ENCODE measurements around the gene EML5.

EML5 gene

DNA sequence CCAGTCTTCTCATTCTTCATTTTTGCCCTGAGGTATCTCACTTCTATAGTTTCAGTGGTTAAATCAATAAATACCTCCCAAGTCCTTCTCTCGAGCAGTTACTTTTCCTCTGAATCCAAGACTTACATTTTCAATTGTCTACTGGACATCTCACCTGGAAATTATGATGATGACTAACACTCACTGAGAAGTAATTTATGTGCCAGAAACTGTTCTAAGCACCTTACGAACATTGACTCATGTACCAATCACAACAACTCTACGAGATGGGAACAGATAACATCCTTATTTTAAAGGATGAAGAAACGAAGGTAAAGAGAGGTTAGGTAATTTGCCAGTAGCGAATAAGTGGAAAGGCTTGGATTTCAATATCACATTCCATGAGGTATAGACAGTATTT, 94.1 kb downstream of the EML5 start:
- no peak for DNase-seq

DNA sequence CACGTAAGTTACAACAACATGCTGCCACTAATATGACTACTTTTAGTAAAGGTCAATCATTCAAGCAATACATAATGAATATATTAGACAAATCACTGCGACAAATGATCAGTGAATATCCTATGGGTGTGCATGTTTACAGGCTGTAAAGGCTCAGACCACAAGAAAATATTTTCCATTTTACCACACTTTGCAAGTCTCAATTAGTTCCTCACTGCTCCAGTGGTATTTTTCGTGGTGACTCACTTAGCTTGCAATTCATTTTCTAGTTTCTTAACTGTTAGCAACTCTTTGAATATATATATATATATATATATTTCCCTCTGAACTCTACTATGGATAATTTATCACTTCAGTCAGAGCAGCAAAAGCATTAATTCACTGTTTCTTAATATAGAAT, 96.9 kb downstream of the EML5 start:
- DNase-seq, result no peak

DNA sequence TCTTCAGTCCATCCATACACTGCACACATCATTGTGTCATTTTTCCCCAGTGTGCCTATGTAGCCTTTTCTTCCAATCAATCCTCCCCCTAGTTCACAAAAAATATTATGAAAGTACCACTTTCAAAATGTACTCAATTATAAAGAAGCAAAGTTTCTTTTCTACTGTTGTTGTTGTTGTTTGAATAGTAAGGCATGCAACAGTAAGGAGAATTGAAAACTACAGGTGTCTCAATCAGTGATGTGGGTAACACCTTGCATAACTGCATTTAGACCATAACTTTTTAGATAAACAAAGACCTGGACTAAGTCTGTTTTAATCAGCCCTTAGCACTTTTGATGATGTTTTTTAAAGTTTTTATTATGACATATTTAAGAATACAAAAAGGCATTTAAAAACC, 104.4 kb downstream of the EML5 start:
- DNase-seq, result no peak

DNA sequence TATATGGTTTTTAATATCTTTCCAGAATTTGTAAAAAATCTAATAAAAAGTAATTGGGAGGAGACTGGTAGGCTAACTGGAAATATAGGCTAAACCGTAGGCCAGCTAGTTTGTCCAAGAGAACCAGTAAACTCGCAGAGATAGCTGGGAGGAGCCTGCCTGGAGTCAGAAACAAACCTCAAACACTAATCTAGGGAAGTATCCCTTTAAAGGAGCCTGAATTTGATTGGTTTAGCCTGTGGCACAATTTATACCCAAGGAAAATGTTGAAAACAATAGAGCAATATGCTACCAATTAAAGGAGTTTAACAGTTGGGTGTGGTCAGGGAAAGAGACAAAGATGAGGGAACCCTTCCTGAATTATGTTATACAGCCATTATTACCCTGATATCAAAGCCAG, 109.6 kb downstream of the EML5 start:
- no peak for DNase-seq

DNA sequence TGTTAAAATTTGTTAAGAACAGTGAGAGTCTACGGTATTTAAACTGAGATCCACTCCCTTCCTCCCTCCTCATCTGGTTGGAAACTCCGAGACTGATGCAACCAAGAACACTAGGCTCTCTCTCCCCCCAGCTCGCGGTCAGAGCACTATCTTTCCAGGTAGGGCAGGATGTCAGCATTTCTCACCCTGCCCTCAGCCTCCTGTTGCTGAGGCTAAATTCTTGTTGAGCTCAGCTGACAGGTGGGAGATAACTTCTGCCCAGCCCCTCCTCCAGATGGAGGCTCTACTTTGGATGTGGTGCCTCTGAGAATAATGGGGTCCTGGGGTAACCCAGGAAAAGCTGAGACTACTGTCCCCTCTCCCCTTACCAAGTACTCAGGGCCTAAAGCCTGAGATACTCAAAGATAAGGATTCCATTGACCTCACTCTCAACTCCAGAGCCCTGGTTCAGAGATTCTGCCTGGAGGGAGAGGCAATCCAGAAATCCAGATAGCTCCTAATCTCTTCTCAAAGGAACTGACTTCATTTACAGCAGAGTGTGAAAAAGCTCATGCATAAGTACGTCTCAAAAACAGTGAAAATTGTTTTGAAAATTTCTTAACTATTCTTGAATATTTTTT, 110.1 kb downstream of the EML5 start:
- DNase-seq, result no peak

DNA sequence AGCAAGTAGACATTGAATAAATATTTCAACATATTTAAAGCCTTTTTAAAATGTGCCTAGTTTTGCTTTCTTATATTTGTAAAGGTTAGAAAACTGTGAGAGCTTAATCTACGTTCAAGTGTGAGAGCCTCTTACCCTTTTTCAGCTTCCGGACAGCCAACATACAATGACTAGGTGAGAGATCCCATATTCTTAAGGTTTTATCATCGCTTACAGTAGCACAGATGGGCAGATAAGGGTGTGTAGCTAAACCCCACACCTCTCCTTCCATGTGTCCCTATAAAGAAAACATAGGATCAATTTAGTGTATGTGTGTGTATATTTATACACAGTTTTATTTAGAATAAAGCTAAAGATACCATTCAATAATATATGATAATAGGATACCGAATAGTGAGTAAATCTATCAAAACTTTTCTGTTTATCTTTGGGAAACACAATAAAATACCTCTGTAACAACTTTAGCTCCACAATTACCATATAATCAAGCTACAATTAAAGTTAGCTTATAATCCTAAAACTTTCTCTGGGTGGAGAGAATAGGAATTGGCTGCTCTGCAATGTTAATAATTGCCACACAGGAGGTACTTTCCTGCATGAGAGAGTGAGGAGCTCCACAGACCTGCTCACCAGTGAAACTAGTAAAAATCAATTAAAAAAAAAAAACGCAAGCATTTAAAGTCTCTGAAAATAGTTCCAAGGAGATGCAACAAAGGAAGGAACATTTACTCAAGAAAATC, 110.8 kb downstream of the EML5 start:
- no peak for DNase-seq

DNA sequence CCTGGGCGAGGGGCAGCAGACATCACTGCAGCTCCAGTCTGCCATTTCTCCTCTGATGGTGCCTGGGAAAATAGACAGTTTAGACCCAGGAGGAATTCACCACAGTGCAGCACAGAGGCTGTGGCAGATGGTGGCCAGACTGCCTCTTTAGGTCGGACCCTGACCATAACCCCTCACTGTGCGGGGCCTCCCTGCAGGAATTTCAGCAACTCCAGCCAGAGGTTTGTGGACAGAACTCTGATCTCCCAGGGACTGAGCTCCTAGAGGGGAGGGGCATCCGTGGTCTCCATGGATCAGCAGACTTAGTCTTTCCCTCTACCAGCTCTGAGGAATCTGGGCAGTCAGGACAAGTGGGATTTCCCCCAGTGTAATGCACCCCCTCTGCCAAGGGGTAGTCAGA, 123.4 kb downstream of the EML5 start:
- no peak for DNase-seq

DNA sequence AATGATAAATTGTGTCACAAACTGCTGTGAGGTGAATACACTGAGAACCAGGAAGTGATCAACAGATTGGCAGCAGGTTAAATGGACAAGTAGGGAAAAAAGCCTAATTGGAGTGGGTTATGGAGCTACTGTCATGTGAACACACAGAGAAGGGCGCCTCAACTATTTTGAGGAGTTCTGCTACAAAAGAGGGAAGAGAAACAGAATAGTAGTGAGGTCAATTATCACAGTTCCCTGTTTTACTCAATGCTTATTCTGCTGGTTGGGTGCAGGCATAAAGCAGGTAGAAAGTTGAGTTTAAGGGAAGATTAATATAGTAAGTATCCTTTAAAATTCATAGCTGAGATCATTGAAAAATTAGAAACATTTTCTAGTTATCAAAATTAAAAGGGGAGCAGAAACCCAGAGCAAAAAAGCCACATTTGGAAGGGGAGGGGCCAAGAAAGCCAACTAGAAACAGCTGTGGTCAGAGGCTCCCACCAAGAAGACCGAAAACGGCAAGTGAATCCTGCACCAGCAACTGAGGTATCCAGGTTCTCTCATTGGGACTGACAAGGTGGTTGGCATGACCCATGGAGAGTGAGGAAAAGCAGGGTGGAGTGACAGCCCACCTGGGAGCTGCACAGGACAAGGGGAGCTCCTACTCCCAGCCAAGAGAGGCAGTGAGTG, 124.2 kb downstream of the EML5 start:
- DNase-seq, result no peak

DNA sequence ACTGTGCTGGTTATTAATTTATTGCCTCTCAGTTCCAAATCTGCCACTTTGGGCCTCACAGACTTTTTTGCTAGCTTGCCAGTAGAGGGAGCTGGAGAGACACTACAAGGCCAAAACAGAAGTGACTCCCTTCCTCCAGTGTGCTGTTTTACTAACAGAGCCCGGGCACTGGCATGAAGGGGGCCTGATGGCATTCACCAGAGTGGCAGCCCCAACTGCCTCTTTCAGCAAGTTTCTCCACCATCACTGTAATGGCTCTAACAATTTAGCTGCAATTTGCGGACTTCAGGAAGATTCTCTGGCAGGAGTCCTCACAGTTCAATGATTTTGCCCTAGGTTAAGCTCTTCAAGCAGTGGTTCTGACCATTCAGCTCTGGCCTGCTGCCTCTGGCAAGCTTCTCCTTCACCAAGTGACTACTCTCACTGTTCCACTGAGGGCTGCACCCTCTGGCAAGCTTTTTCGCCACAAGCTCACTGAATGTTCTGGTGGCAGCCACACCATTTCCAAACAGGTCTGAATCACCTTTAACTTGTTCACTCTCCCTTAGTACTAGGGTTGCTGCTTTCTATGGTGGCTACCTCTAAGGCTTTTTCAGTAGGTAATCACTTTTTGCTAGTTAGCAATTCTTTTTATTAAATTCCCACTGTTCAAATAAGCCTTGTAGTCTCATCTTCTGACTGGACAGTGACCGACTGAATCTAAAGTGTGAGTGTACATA, 125.0 kb downstream of the EML5 start:
- peak; percentile 82 for DNase-seq

DNA sequence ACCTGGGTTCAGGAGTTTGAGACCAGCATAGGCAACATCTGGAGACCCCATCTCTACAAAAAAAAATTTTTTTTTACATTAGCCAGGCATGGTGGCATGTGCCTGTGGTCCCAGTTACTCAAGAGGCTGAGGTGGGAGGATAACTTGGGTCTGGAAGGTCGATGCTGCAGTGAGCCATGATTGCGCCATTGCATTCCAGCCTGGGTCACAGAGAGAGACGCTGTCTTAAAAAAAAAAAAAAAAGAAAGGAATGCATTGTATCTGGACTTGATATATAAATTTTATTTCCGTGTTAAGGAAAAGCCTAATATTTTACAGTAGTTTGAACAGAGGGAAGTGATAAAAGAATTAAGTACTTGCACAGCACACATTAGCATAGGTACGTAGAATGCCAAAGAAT, 132.7 kb downstream of the EML5 start:
- no peak for DNase-seq

DNA sequence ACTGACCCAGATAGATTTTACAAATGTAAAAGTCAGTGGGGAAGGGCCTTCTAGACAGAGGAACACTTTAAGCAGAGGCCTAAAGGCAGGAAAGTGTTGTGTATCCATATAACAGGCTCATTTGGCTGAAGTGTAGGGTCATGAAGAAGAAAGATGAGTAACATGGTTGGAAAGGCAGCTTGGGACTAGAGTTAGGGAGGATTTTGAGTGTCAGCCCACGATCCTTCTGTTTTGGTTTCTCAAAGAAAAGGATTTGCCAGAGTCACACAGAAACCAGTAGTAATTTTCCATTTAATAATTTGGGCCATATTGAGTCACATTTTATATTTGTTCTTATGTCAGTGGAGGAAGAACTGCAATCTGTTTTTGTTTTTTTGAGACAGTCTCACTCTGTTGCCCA, 153.5 kb downstream of the EML5 start:
- DNase-seq, result no peak

DNA sequence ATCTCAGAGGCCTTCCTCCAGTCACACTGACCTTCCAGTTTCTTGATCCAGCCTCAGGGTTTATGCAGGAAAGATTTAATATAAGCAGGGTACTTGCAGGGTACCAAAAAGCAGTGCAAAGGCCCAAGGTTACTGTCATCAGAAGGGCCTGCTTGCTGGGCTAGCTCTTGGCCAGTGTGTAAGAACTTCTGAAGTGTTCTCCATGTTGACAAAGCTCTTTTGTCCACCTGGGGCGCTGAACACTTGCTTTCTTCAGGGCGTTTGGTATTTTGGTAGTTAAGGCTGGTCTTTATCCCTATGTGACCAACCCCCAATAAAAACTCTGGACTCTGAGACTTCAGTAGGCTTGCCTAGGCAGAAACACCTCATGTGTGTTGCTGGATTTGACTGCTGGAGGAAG, 160.2 kb downstream of the EML5 start:
- DNase-seq, result no peak

DNA sequence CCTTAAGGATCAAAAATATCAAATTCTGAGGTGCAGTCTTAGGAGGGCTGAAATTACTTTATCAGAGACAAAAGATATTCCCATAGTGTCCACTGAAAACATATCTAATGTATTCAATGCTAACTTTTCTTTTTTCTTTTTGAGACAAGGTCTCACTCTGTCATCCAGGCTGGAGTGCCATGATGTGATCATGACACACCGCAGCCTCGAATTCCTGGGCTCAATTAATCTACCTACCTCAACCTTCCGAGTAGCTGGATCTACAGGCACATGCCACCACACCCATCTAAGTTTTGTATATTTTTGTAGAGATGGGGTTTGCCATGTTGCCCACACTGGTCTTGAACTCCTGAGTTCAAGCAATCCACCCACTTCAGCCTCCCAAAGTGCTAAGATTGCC, 161.7 kb downstream of the EML5 start:
- no peak for DNase-seq

DNA sequence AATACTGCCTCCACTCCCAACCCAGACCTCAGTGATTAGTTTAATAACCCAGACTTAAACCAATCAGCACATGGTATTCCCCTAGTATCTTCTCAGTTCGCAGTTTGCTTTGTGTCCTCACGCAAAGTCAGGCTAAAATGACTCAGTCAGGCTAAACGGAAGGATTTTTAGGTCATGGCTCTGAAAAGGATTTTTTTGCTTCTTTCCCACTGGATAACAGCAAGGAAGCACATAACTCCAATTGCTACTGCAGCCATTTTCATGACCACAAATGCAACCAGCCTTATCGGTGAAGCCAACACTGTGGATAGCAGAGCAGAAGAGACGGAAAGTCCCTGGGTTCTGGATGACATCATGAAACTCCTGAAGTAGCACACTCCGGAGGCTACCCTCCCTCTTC, 162.2 kb downstream of the EML5 start:
- no peak for DNase-seq

DNA sequence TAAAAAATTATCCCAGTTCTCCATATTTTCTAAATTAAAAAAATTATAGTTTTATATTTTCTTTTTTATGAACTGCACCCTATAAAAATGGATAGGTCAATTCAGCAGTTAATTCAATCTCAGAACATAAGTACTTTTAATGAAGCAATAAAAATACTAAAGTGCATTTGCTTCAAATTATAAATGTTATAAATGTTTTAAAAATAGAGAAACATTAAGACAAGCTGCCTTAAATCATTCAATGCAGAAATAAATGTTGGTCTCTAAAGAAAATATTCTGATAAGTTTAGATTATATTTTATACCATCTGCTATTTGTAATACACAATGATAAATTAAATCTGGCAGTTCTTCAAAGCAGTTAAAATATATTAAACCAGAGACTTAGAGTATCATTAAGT, 164.3 kb downstream of the EML5 start:
- DNase-seq, result no peak

DNA sequence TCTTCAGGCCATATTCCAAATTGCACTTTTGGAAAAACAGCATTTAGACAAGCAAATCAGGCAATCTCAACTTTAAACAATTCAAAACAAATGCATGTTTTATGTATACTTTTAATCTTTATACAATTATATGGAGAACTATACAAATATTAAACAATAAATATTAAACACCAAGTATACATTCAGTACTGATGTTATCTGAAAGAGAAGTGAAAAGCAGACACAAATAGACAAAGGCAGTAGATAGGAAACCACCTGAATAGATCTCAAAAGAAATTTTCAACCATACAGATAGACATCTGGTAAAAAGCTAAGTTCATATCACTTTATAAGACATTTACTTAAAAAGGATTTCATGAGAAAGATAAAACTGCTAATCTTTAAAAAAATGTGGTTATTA, 164.7 kb downstream of the EML5 start:
- no peak for DNase-seq

DNA sequence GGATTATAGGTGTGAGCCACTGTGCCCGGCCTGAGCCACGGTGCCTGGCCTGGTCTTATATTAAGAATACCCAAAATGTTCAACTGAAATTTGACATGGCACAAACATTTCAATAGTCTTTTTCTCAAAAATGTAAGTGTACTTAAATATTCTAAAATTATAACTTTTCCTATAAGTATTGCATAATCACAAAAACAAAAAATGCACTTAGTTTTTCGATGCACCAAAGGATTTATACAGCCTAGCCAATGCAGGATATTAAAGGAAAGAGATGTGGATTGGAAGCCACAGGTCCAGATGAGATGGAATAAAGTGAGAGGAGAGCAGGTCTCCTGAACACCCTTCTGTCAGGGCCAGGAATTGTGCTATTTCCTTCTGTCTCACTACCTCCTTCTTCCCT, 167.1 kb downstream of the EML5 start:
- no peak for DNase-seq

DNA sequence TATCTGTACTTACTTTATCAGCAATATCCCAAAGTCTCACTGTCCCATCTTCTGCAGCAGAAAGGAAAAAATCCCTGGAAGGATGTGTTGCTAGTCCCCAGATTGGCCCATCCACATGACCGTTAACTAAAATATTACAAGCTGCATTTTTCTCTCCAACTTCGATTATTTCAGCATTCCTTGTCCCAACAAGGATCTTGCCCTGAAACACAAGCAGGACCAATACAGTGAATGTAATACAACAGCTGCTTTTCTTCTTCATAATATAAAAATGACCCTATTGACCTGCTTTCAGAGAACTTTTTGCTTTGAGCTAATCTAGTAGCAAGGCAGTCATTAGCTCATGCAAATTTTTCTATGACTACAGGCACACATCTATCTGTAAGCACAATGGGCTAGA, 171.7 kb downstream of the EML5 start:
- no peak for DNase-seq

DNA sequence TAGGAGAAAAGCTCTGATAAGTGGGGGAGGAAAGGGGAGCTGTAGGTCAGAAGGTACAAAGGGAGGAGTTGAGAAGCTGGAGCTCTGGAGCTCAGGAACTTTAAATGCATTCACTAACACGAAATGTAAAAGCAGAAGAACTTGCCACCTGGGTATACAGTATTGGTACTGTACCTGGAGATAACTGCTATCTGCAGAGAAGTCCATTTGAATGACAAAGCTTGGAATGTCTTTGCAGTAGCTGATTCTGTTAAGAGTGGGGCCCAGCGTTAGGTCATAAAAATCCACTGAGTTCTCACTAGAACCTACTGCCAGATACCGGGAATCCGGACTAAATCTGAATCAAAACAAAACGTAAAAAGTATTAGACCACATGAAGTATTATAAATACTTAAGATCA, 174.3 kb downstream of the EML5 start:
- no peak for DNase-seq

DNA sequence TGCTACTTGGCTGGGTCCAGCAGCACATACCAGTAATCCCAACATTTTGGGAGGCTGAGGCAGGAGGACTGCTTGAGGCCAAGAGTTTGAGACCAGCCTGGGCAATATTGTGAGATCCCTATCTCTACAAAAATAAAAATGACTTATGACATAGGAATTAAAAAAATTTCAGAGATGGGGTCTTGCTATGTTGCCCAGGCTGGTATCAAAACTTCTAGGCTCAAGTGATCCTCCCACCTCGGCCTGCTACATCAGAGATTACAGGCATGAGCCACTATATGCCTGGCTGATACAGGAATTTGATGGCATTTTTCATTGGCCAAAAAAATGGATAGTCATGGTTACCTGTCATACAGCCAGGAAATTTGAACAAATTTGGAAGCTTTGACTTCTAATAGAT, 175.3 kb downstream of the EML5 start:
- DNase-seq, result no peak

DNA sequence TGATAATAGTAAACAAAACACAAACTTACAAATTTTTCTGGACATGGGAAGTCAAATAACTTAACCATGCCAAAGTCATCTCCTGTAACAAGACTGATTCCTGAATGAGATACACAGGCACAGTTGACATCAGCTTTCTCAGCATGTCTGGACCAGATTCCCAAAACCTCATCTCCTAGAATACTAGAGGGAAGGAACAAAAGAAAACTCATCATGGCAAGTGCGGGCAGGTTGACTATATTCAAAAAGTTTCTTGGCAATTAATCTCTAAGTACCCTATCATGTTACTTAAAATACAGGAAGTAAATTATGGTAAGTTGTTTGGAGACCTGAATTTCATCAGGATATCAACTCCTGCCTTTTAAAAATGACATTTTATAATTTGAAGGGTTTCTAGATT, 176.1 kb downstream of the EML5 start:
- DNase-seq, result no peak

DNA sequence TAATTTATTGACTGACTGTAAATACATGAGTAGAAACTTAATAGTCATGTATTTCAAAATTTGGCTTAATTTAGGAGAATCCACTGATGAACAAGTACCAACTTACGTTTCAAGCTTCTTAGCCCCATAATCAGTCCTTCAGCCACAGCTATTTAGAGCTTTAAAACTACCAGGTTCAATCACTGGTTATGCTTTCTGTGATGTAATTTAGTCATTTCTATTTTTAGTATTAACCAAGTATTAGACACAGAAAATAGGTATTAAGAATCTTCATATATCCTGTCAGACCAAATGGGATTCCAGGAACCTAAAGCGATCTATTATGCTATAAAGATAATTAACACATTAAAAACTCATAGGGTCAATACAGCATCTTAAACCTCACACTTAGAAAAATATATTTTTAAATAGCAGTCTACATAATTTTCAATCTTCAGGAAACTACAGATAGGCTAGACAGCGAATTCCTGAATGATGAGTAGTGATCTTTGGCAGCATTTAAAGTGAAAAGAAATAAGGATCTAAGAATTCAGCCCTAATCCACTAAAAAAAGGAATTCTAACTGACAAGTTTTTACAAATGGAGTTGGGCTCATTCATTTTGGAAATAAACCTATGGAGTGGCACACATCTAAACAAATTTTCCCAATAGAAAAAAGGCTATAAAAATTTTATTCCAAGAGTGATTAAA, 178.4 kb downstream of the EML5 start:
- DNase-seq, result no peak

DNA sequence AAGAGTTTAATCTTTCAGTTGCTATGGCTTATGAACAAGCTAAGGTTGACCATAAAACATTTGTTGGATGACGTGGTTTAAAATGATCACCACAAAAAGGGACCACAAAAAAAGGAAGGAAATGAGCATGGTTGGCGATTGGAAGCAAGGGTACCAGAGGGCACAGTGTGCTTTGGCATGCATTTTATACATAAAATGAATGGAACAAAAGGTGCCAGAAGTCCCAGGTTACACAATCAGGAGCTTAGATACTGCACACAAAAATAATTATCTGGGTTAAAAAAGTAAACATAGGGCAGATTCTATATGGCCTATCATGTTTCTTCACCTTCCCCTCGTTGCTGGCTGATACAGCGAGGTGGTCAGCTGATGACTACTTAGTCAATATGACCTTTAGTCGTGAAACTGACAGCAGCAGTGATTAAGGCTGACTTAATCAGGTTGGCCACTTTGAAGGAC, 179.2 kb downstream of the EML5 start:
- no peak for DNase-seq

Data from hematopoietic multipotent progenitor cell treated with erythropoietin and hydrocortisone succinate and interleukin-3 and kit ligand, for 8 days (in vitro differentiated cells).